Measurements from ENCODE around the gene SPATA32.

Gene SPATA32

DNA sequence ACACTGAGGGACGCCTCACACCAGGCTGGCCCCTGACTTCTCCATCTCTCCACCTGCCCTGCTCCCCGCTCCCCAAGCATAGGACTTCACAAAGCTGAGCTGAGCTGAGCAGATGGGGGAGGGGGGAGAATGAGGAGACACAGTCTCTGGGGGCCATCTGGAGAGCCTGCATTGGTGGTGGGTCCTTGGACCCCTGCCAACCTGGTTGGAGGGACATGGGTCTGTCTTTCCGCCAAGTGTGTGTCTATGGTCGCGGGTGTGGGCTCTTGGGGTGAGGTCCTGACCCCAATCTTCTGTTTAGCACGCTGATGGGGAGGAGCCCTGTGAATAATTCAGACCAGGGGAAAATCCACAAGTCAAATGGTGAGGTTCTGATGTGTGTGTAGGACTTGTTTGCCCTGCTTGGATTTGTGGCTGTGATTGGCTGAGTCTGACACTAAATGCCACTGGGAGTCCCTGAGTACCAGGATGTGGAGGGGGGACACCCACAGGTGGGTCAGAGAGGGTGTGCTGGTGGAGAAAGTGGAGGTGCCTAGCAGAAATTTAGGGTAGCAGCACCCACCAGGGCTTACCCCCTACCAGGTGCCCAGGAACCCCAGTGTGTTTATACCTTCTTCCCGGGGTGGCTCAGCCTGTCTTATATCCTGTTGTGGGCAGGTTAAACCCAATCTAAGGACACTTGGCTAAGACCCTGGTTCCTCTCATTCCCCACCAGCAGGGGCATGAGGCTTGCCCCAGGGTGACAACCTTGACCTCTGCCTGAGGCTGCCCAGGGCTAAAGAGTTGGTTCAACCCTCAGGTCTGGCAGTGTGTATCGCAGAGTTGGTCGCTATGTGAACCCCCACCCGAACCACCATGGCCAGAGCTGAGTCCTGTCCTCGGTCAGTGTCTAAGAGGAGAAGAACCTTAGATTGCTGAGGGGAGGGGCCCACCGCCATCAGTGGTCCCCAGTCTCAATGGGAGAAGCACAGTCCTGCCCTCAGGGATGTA lies 38.1 kb downstream of the SPATA32 start:
- TF ChIP-seq, protein P1, sequence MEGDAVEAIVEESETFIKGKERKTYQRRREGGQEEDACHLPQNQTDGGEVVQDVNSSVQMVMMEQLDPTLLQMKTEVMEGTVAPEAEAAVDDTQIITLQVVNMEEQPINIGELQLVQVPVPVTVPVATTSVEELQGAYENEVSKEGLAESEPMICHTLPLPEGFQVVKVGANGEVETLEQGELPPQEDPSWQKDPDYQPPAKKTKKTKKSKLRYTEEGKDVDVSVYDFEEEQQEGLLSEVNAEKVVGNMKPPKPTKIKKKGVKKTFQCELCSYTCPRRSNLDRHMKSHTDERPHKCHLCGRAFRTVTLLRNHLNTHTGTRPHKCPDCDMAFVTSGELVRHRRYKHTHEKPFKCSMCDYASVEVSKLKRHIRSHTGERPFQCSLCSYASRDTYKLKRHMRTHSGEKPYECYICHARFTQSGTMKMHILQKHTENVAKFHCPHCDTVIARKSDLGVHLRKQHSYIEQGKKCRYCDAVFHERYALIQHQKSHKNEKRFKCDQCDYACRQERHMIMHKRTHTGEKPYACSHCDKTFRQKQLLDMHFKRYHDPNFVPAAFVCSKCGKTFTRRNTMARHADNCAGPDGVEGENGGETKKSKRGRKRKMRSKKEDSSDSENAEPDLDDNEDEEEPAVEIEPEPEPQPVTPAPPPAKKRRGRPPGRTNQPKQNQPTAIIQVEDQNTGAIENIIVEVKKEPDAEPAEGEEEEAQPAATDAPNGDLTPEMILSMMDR (IDR thresholded peaks at IDR 0.05; ENCODE audit: insufficient read depth, low read length, missing control alignments), result no peak
- no peak for DNase-seq (ENCODE audit: low read depth, low spot score)
- ChIA-PET POLR2A (no interaction called here), CTCF (interaction anchor here (0.6 to 9.2 kb wide), 7 partner anchors 10 to 163 kb away, joined by 3 to 205 read pairs (median 13); partner anchors contain the start of genes ACBD4 and PLCD3)
- no peak overlapping the region for H3K4me3 ChIP-seq (ENCODE audit: low read depth, low read length)

DNA sequence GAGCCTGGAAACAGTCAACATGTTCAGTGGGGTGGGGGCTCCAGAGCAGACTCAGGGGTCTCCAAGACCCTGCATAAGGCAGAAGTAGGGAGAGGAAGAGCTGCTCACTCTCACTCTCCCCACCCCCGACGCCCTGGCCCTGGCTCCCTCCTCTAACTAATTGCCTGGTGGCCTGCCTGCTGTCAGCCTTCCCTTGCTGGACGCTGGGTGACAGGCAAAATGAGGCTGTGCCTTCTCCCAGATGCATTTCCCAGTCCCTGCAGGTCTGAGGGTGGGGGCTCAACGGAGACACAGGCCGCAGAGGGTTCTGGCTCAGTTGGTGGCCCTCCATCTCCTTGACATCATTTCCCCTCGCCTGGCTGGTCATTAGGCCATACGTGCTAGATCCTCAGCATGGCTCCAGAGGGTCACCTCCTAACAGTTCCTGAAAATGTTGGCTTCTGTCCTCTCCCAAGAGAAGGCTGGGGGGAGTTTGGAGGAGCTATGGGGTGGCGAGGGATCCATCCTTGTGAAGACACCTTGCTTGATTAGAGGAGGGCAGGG lies 38.8 kb downstream of the SPATA32 start:
- TF ChIP-seq, protein P1 (IDR thresholded peaks at IDR 0.05; ENCODE audit: insufficient read depth, low read length, missing control alignments), result no peak
- ChIA-PET POLR2A (no interaction called here), CTCF (interaction anchor here (0.6 to 9.2 kb wide), 5 partner anchors 11 to 164 kb away, joined by 3 to 205 read pairs (median 4); partner anchors contain the start of gene ACBD4)
- DNase-seq (ENCODE audit: low read depth, low spot score), result no peak
- H3K4me3 ChIP-seq (ENCODE audit: low read depth, low read length), result no peak overlapping the region

DNA sequence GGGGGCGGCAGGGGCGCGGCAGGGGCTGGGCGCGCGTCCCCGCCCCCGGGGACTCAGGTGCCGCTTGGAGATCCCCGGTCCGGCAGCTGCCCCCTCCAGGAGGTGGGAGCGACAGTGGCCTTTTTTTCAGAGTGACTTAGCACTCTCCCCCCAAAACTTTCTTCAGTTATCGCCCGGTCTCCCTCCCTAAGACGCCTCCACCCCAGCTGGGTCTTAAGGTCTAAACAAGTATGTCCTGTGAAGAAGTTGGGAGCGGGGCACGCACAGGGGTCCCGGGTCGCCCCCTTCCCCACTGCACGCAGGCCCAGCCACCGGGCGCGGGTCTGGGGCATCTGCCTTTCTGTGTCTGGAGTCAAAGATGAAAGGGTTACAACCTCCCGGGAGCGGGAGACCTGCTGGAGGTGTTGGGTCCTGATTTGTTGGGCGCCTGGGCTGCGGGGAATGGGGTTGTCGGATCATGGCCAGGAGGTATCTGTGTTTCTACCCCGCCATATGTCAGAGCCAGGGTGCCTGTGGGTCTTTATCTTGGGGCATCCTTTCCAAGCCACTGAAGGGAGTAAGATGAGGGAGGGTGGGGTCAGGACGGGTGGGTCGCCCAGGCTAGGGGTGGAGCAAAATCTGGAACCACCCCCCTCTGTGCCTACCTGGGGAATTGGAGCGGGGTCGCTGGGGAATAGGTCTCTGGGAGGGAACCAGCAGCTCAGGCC lies 39.5 kb downstream of the SPATA32 start:
- TF ChIP-seq, protein P1 (IDR thresholded peaks at IDR 0.05; ENCODE audit: insufficient read depth, low read length, missing control alignments), result no peak
- ChIA-PET POLR2A (interaction anchor here (1.4 kb wide), 1 partner anchor 73 kb away, joined by 7 read pairs; the partner anchor contains the start of gene HEXIM1), CTCF (interaction anchor here (0.6 to 9.2 kb wide), 5 partner anchors 12 to 204 kb away, joined by 4 to 205 read pairs (median 51); partner anchors contain the start of gene ACBD4)
- peak overlapping the region; percentile 20 for H3K4me3 ChIP-seq (ENCODE audit: low read depth, low read length)
- no peak for DNase-seq (ENCODE audit: low read depth, low spot score)

DNA sequence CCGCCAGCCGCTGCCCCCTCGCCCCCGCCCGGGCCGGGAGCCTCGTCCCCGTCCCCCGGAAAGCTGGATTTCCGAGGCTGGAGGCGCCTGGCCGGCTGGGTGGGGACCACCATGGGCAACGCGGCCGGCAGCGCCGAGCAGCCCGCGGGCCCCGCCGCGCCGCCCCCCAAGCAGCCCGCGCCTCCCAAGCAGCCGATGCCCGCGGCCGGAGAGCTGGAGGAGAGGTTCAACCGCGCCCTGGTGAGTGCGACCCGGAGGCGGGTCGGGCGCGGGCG lies 39.9 kb downstream of the SPATA32 start:
- ChIA-PET CTCF (interaction anchor here (0.9 to 9.2 kb wide), 4 partner anchors 12 to 204 kb away, joined by 4 to 205 read pairs (median 118); partner anchors contain the start of gene ACBD4), POLR2A (interaction anchor here (1.4 kb wide), 1 partner anchor 73 kb away, joined by 7 read pairs; the partner anchor contains the start of gene HEXIM1)
- H3K4me3 ChIP-seq (ENCODE audit: low read depth, low read length), result peak overlapping the region; percentile 43
- TF ChIP-seq, protein P1 (IDR thresholded peaks at IDR 0.05; ENCODE audit: insufficient read depth, low read length, missing control alignments), result no peak
- DNase-seq (ENCODE audit: low read depth, low spot score), result no peak

DNA sequence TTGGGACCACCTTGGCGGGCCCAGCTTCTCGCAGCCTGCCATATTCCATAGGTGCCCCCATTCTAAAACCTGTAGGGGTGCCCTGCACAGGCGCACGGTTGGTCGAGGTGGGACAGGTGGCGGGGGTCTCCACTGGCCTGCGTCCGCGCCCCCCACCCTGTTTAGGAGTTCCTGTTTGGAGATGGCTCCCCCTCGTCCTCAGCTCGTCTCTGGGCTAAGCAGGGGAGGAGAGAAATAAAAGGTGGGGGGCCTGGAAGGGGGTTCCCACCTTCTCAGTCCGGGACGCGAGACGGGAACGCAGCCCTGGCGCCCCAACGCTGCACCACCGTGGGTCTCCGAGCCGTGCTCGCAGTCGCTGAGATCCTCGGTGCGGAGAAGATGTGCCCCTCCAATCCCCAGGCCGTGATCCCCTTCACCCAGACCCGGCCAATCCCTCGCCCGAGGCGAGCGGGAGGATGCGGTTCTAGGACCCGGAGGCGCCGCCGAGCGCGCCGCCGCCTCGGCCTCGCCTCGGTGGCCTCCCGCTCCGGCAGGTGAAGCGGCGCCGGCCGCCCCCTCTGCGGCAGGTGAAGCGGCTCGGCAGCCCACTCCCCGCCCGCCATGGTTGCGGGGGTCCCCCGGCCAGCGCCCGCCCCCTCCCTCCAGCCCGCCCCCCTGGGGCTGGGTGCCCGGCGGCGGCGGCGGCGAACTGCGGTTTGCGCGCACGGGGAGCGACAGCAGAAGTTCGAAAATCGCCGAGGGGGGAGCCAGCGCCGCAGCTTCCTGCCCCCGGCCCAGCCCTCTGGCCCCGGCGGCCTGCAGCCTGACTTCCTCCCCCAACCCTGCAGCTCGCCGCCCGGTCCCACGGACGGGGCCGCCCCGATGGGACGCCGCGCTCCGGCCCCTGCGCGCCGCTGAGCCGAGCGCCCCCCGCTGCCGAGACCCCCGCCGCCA lies 40.5 kb downstream of the SPATA32 start, which contains the start of gene FMNL1:
TSS of gene FMNL1 (plus strand) at position 805 of the 933 bp plus-strand sequence. CDS start 240 bp downstream, outside the sequence.
- TF ChIP-seq, protein P1 (IDR thresholded peaks at IDR 0.05; ENCODE audit: insufficient read depth, low read length, missing control alignments), result no peak
- CTCF ChIA-PET, result interaction anchor here (0.6 to 9.2 kb wide), 14 partner anchors 13 to 205 kb away, joined by 3 to 205 read pairs (median 4); partner anchors contain the start of genes ACBD4 and HEXIM1
- DNase-seq (ENCODE audit: low read depth, low spot score), result no peak
- H3K4me3 ChIP-seq (ENCODE audit: low read depth, low read length), result peak within 1 kb of the TSS; percentile 43
- POLR2A ChIA-PET, result interaction anchor here (1.4 kb wide), 1 partner anchor 72 kb away, joined by 7 read pairs; the partner anchor contains the start of gene HEXIM1
